ENCODE data around the gene UNC50.
A peak's percentile ranks its signal among the peaks of the same experiment; 100 is the strongest.
"Not testable (repeated sequence)": the region's sequence is repeated elsewhere in the genome, so short reads cannot be mapped to it uniquely, and the experiment has no call there.

Gene UNC50

DNA sequence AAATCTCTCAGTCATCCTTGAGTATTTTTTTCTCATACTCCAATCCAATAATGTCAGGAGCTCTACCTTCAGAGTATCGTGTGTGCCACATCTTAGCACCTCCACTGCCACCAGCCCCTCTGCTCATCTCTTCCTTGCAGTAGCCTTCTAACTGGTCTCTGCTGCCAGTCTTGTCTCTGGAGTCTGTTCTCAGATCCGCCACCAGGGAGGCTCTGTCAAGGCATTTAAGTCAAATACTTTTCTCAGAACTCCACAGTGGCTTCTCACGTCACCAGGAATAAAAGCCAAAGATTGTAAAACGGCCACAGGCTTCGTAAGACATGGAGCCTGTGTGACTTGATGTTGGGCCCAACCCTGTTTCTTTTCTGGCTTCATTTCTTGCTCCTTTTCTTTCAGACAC is 7.1 kb downstream of the UNC50 start:
- DNase-seq, result no peak

DNA sequence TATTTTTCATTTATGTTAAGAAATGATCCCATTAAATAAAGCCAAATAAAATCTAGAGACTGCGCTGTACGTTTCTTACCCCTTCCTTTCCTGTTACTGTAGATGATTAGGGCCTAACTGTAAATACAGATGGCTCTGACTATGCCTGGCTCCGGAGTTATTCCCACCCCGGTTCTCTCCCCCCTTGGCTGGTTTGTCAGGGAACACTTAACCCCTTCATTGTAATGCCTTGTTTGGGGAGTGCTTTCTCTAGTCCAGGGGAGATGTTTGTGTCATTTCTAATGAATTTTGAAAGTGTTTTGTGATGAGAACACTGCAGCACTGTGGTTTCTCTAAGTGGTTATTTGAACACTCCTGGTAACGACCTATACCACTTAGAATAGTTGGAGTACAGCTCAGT is 8.8 kb downstream of the UNC50 start:
- DNase-seq, result no peak

DNA sequence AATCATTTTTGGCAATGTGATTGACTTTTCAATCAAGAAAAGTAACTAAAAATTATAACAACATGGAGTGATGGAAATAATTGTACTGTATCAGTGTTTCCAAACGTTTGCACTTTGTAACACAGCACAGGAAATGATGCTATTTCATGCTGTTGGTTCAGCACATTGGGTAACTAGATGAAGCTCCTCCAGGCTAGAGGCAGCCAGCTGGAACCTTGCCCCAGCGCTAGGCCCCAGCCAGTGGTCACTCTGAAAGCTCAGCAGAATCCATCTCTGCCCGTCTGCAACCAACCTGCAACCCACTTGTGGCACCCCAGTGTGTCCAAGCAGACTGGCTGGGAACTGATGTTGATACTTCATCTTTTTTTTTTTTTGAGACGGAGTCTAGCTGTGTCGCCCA is 15.3 kb downstream of the UNC50 start:
- no peak for DNase-seq

DNA sequence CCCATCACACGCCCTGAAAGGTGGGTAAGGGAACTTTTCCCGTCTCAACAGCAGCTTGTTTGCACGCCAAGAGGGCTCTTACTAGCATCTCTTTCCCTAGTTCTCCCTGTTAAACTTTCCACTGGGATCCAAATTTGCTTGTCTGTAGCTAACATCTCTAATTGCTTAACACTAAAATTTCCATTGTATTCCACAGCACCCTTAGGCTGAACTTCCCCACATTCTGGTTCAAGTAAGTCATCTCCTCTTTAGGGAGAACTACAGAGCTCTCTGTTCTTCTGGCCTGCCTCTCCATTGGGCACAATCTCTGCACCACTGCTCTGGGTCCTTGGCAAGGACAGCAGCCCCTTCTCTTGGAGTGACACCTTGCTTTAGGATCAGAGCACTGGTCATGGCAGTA is 24.0 kb downstream of the UNC50 start:
- DNase-seq, result no peak

DNA sequence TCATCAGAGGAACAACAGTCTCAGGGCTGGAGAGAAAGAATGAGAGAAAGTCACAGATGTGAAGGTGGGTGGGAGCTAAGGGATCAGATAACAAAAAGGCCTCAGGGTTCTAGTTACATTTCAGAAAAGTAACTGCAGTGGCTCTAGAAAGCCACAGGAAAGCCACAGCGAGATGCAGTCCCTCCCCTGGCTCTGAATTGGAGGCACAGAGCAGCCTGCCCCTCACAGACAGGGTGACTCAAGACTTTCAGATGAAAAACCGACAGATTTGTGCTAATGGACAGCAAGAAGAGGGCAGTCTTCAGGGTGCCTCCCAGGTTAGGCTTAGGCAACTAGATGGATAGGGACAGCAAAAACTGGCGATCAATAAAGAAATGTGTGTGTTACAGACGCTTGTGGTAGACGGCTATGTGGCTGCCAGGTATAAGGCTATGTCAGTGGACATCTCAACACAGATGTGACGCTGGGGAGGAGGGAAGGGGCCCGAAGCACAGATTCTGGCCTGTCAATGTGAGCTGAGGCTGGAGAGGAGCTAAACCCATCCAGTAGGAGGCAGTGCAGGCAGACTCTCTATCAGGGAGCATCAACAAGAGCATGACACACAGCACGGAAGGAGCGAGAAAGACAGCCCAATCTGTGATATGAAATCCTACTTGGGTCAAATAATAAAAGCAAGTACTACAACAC is 26.2 kb downstream of the UNC50 start:
- DNase-seq, result peak; percentile 28

DNA sequence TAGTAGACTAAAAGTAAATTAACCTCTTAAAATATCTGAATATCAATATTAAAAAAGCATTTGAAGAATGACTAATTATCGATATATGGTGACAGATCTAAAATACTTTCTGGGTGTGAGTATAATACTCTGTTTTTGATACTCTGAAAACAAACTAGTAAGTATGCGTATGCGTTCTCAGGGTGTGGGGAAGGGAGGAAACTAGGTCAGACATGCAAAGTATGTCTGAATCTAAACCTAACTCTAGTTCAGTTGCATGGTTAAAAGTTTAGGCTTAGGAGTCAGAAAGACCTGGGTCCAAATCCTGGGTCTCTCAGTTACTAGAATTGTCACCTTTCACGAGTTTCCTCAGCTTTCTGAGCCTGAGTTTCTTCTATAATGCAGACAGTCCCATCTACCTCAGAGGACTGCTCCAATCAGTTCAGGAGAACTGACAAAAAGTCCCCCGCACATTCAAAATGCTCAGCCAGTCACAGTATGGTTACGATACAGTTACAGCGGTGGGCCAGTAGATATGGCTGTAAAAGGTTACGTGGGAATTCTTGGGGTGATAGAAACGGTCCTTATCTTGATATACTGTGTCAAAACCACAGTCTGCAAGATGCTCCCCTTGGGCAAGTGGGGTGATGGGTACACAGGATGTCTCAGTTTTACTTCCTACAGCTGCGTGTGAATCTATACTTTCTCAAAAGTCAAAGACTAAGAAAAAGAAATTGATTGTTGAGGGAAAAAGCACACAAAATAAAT is 29.2 kb downstream of the UNC50 start:
- DNase-seq, result peak; percentile 47

DNA sequence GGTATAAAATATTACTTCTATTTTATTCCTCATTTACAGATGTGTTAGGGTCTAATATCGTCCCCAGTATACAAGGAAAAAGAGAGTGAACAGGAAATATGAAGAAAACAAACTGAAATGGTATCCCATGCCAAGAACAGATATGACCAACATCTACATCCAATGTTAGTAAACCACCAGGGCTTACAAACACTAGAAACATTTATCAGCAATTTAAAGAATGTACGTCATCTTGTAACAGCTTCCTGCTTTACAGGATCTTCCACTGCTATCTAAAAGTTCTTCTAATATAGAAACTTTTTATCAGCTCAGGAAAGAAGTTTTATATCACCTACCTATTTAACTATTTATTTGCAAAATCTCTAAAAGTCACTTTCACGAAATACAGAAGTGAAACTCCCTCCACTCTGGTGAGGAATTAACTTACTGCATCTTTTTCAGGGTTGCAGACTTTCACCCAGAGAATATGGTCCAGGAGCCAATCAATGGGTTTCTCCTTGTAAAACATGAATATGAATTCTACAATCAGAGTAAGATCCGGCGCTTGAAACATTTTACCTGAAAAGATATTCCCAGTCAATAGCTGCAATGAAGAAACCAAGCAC is 35.2 kb downstream of the UNC50 start:
- DNase-seq, result no peak

DNA sequence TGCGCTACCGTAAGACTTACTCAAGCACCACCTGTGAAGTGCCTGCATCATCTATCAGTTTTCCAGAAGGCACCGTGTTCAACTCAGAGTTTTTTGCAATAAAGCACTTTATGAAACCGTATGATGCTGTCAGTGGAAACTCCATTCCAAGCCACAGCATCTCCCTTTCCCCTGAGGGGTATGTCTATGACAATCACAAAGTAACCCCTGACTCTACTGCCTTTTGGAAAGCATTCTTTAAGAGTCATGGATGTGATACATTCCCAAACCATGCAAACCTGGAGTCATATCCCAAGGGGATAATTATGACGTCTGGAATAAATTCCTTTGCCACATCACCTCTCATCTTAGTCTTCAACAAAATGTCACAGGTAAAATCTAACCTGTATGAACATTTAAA is 39.2 kb downstream of the UNC50 start:
- no peak for DNase-seq

DNA sequence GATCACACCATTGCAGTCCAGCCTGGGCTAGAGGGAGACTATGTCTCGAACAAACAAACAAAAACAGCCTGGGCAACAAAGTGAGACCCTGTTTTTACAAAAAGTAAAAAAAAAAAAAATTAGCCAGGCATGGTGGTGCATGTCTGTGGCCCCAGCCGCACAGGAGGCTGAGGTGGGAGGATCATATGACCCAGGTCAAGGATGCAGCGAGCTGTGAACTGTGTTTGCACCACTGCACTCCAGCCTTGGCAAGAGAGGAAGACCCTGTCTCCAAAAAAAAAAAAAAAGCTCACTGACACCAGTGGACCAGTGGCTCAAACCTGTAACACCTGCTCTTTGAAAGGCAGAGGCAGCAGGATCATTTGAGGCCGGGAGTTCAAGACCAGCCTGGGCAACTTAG is 40.1 kb downstream of the UNC50 start:
- no peak for DNase-seq

DNA sequence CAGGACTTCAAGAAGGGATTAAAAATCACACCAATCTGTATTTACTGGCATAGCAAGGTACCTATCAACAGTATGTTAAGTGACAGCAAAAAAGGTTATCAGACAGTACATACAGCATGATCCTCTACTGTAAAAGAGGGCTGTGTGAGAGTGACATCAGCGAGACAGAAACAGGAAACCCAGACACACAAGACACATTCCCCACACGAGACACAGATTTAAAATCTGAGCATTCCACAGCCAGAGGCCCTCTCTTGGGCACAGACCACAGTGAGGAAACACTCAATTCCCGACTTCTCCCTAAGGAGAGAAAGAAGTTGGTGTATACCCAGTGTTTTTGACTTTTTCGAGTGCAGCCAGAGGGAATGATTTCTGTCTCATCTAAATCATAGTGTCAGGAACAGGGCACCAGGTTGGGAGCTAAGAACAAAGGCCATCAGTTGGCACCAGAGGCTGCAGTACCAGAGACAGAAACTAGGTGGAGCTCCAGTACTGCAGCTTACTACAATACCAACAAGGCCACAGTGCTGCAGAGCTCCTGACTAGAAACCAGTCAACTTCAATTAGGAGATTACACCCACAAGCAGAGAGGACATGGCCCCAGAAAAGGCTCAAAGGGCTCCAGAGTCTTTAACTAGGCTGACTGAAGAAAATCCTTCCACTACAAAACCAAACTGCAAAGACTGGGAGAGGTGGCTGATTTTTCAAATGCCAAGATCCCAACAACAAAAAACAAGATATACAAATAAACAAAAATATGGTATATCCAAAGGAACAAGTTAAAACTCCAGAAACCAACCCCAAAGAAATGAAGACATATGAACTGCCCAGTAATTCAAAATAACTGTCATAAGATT is 41.0 kb downstream of the UNC50 start:
- DNase-seq, result peak; percentile 76

DNA sequence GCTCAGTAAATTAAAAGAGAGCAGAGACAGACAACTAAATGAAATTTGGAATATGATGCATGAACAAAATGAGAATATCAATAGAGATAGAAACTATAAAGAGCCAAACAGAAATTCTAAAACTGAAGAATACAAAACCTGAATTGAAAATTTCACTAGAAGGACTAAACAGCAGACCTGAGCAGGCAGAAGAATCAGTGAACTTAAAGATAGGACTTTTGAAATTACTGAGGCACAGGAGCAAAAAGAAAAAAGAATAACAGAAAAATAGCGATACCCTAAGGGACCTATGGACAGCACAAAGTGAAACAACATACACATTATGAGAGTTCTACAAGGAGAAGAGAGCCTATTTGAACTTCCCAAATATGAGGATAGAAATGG is 41.6 kb downstream of the UNC50 start:
- no peak for DNase-seq

DNA sequence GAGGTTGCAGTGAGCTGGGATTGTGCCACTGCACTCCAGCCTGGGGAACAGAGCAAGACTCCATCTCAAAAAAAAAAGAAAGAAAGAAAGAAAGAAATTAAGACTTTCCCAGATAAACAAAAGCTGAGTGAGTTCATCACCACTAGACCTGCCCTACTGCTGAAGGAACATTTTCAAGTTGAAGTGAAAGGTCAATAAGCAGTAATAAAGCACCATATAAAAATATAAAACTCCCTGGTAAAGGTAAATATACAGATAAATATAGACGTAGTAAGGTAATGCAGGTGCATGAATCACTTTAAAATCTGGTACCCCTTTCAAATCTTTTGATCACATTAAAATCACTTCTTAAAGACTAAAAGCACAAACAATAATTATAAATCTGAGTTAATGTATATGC is 42.6 kb downstream of the UNC50 start:
- DNase-seq, result no peak

DNA sequence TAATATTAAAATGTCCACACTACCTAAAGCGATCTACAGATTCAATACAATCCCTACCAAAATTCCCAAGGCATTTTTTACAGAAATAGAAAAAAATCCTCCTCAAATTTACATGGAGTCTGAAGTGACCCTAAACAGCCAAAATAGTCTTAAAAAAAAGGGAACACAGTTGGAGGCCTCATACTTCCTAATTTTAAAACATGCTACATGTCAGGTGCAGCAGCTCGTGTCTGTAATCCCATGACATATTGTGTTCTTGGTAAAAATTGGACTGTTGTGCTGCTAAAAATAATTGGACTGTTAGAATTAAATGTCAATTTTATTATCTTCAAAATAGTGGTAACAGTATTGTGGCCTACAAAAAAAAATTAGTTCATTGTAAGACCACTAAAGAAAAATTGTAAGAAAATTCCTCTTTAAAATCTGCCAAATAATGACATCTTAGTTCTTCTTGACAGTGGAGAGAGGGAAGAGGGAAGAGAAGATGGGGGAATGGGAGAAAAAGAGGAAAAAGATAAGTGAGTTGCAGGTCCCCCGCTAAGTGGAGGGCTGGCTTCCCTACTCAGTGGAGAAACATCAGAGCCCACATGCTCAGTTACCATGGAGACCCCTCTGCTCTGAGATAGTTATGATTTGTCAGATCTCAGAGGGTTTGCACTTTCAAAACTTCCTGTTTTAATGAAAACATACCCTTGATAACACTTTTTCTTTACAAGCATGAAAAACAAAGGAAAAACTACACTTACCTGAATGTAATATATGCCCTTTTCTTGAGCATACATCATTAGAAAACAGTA is 46.5 kb downstream of the UNC50 start:
- peak; percentile 42 for DNase-seq

DNA sequence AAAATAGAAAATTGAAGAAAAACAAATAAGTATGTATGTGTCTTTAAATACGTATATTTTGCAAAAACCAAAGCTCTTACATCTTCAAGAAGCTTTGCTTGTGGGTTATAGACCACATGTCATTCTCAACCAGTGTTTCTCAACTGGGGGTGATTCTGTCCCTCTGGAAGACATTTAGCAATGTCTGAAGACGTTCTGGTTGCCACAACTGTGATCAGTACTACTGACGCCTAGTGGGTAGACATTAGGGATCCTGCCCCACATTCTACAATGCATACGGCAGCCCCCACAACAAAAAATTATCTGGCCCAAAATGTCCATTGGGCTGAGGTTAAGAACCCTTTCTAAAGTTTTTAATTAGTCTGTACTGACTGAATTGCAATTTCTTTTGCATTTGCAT is 48.4 kb downstream of the UNC50 start:
- peak; percentile 25 for DNase-seq

DNA sequence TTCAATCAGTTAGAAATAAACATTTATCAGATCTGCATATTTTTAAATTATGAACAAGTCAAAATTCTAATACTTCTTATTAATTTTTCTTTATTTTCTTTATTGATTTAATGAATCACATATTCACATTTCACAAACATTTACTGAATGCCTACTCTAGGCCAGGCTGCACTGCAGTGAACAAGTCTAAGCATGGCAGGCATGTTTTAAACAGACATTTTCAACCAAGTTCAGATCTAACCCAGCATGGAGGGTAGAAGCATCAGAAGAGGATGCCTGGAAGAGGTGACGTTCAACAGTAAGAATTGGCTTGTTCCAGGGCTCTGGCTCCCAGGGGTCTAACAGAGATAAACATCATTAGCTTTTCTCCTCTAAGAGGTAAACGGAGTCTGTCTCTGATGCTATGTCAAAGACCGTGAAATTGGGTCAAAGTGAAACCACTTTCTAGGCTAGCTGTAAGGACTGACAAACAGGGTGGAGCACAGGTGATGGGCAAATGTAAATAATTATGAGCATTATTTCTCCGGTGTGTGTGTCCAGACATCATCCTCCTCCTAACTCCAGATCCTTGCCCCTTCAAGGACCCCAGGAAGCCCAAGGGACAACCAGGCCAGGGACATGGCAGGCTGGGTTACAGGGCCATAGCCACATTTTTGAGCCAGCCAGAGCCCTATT is 50.6 kb downstream of the UNC50 start:
- DNase-seq, result no peak

DNA sequence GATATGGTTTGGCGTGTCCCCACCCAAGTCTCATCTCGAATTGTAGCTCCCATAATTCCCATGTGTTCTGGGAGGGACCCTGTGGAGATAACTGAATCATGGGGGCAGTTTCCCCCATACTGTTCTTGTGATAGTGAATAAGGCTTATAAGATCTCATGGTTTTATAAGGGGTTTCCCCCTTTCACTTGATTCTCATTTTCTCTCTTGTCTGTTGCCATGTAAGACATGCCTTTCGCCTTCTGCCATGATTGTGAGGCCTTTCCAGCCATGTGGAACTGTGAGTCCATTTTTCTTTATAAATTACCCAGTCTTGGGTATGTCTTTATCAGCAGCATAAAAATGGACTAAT is 51.1 kb downstream of the UNC50 start:
- not testable (repeated sequence) for DNase-seq

DNA sequence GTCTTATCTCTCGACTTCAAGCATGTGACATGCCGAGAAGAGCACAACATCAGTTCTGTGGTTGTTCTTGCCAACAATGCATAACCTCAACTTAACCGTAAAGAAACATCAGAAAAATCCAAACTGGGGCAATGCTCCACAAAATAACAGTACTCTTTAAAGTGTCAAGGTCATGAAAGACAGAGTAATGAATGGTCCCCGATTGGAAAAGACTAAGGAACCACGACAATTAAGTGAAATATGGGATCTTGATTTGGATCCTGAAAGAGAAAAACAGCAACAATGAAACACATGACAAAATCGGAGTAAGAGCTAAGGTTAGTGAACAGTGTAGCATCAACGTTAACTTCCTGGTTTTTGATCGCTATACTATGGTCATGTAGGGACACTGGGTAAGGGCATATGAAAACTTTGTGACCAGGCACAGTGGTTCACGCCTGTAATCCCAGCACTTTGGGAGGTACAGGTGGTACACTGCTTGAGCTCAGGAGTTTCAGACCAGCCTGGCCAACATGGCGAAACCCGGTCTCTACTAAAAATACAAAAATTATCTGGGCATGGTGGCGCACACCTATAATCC is 55.2 kb downstream of the UNC50 start:
- DNase-seq, result no peak

DNA sequence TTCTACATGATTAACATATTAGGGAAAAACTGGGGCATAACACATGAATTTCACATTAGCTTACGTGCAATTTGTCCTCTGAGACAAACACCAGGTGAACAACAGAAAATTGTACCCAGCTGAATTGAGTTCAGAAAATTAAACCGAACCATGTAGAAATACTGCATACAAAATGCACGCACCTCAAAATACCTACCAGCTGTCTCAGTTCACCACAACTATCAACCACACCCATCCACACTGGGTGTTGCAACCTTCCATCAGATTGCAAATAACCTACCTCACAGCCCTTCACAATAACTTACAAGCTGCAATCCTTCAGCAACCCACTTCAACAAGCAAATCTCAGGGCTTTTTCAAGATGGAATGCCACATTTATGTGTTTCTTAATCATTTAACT is 55.9 kb downstream of the UNC50 start:
- peak; percentile 46 for DNase-seq

DNA sequence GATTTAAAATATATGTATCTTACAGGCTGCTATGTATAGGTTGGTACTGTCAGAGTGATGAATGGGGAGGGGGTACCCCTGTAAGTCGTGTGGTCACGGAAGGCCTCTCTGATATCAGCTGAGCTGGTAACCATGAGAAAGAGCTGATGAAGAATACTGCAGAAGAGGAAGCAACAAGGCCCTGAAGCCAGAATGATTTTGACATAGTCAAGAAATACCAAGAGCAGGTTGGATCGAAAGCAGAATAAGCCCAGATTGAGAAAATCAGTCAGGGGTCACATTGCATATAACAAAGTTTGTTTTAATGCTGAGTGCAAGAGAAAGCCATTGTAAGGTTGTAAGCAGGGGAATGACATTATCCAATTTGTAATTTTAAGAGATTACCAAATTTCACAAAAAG is 57.3 kb downstream of the UNC50 start:
- no peak for DNase-seq
